Measurements from ENCODE around the gene AFTPH. TPM values are rescaled to one million over a fixed set of nuclear protein-coding genes. Genes with fewer than 3 reads are reported as not detected.

Gene AFTPH
- total and polyA plus RNA-seq, 3 donors from 2014 or later = 38.7 to 56.1 (median 43.9) TPM

- H3K4me3 ChIP-seq = no peak overlapping the region
- intact Hi-C loops (cut with DNase I; ENCODE audit: low total_unique reads) = no loop called here
- 82 to 85% methylated on average over 26 to 38 of the region's 38 CpGs for WGBS, 2 donors
- no peaks in the 10 kb centered on the region for H3K9me3 ChIP-seq
- no peak overlapping the region for H3K27ac ChIP-seq
- peaks cover 21% of the 10 kb centered on the region for H3K4me1 ChIP-seq
- no peaks in the 10 kb centered on the region for H3K36me3 ChIP-seq (ENCODE audit: low read depth, missing control alignments)
- no peaks in the 10 kb centered on the region for H3K27me3 ChIP-seq
- TF ChIP-seq CTCF (IDR thresholded peaks at IDR 0.05) = no peak
- no peak for TF ChIP-seq POLR2A (IDR thresholded peaks at IDR 0.05)
- no peak for DNase-seq
These were observed 112.1 kb downstream of the AFTPH start for GRCh38 chr2:64635976-64636911.

- 65 to 70% methylated on average over 9 of the region's 9 CpGs for WGBS, 2 donors
- Histone ChIP-seq H3K36me3 (ENCODE audit: low read depth, missing control alignments) (no peaks in the 10 kb centered on the region), H3K4me3 (no peak overlapping the region), H3K4me1 (peaks cover 30% of the 10 kb centered on the region), H3K27me3 (no peaks in the 10 kb centered on the region), H3K27ac (no peak overlapping the region), H3K9me3 (no peaks in the 10 kb centered on the region)
- intact Hi-C loops (cut with DNase I; ENCODE audit: low total_unique reads) = no loop called here
- DNase-seq = no peak
- TF ChIP-seq CTCF (IDR thresholded peaks at IDR 0.05) (no peak), POLR2A (IDR thresholded peaks at IDR 0.05) (no peak)
These were observed 113.0 kb downstream of the AFTPH start for GRCh38 chr2:64637000-64637635.

GRCh38 chr2:64637931-64638330, 113.8 kb downstream of the AFTPH start:
- peaks cover 37% of the 10 kb centered on the region for H3K4me1 ChIP-seq
- TF ChIP-seq POLR2A (IDR thresholded peaks at IDR 0.05) (no peak), CTCF (IDR thresholded peaks at IDR 0.05) (no peak)
- H3K4me3 ChIP-seq = no peak overlapping the region
- peak overlapping the region in 1 of 2 donors; percentile 17 for H3K27ac ChIP-seq
- H3K27me3 ChIP-seq = no peaks in the 10 kb centered on the region
- 95% methylated on average over 5 of the region's 5 CpGs for WGBS, 2 donors
- H3K9me3 ChIP-seq = no peaks in the 10 kb centered on the region
- no peak for DNase-seq
- intact Hi-C loops (cut with DNase I; ENCODE audit: low total_unique reads) = no loop called here
- no peaks in the 10 kb centered on the region for H3K36me3 ChIP-seq (ENCODE audit: low read depth, missing control alignments)

GRCh38 chr2:64638502-64639120, 114.5 kb downstream of the AFTPH start:
- DNase-seq = no peak
- no peak overlapping the region for H3K4me3 ChIP-seq
- H3K27me3 ChIP-seq = no peaks in the 10 kb centered on the region
- no peak for TF ChIP-seq POLR2A (IDR thresholded peaks at IDR 0.05)
- TF ChIP-seq CTCF (IDR thresholded peaks at IDR 0.05) = no peak
- 86 to 90% methylated on average over 4 of the region's 4 CpGs for WGBS, 2 donors
- H3K36me3 ChIP-seq (ENCODE audit: low read depth, missing control alignments) = no peaks in the 10 kb centered on the region
- intact Hi-C loops (cut with DNase I; ENCODE audit: low total_unique reads) = no loop called here
- no peaks in the 10 kb centered on the region for H3K9me3 ChIP-seq
- H3K27ac ChIP-seq = peak overlapping the region in 1 of 2 donors; percentile 17
- H3K4me1 ChIP-seq = peaks cover 42% of the 10 kb centered on the region

Data from testis (tissue), 3 donors.